Body of pancreas (tissue), 4 donors: ENCODE measurements around the gene OR7G2. TPM values are rescaled to one million over a fixed set of nuclear protein-coding genes. Genes with fewer than 3 reads are reported as not detected.

Experiments used
- ATAC-seq: fragments of 150-250 bp; one replicate; pipeline ENCODE4 v1.9.1; 2016
- DNase-seq, 4 donors: peaks; one replicate each; pipeline ENCODE4 v3.0.0-alpha.2; 2019
- H3K27ac ChIP-seq, 4 donors: fragments of 200-600 bp; sonication (generic); 1 replicate in 3 of 4; 2 replicates in 1 of 4; pipeline versions ENCODE4 v1.5.1 to v1.6.1; 2016 to 2019; ENCODE audit warnings: mild to moderate bottlenecking in 1 of 4, mixed read lengths in 1 of 4, moderate library complexity in 1 of 4
- H3K27me3 ChIP-seq, 2 donors: fragments of 200-600 bp; sonication (generic); one replicate each; pipeline ENCODE4 v1.6.0; 2016; ENCODE audit warnings: mild to moderate bottlenecking in 1 of 2
- H3K36me3 ChIP-seq, 2 donors: fragments of 200-600 bp; sonication (generic); replicated peaks in 1 of 2; 2 replicates each; pipeline ENCODE4 v1.5.1; 2016; ENCODE audit warnings: low read depth in 2 of 2; ENCODE audit not compliant: insufficient read depth in 1 of 2
- H3K4me1 ChIP-seq: fragments of 200-600 bp; sonication (generic); one replicate; pipeline ENCODE4 v1.6.0; 2016
- H3K4me3 ChIP-seq, 2 donors: fragments of 200-600 bp; sonication (generic); 1 replicate in 1 of 2; 2 replicates in 1 of 2; pipeline ENCODE4 v1.5.1; 2016 to 2019
- H3K9me3 ChIP-seq, 3 donors: fragments of 200-600 bp; sonication (generic); 1 replicate in 2 of 3; 2 replicates in 1 of 3; pipeline ENCODE4 v1.5.1; 2016
- POLR2A ChIP-seq, 3 donors: fragments of 450-650 bp; IDR thresholded peaks; one replicate each; pipeline ENCODE4 v1.6.1; 2016; ENCODE audit warnings: antibody characterized with exemption in 3 of 3, mild to moderate bottlenecking in 2 of 3
- WGBS, 2 donors: methylation state at CpG; one replicate each; pipeline ENCODE4 v1.1.5; 2017; 5-methylcytosine and 5-hydroxymethylcytosine counted together
- intact Hi-C: fragments of 100-400 bp; cut with DNase I; formaldehyde crosslinking; loops from one replicate; pipeline ENCODE4 v1.15.1; 2023
- total RNA-seq, 2 donors: library from RNA; depleted of rRNA; stranded (reverse); fragments of >200 nt; gene quantifications; one replicate each; pipeline ENCODE4 v1.1.0, GENCODE V29; 2016
- TF ChIP-seq, protein P1 (sequence below), 7 experiments: fragments of 450-650 bp in 4 of 7; fragments of 200-600 bp in 3 of 7; sonication (generic) in 3 of 7; IDR thresholded peaks; one replicate each; pipeline ENCODE4 v1.5.1; 2016 to 2019; ENCODE audit warnings: antibody characterized with exemption in 7 of 7

The OR7G2 gene
- total RNA-seq, 2 donors from 2014 or later, result not detected

DNA sequence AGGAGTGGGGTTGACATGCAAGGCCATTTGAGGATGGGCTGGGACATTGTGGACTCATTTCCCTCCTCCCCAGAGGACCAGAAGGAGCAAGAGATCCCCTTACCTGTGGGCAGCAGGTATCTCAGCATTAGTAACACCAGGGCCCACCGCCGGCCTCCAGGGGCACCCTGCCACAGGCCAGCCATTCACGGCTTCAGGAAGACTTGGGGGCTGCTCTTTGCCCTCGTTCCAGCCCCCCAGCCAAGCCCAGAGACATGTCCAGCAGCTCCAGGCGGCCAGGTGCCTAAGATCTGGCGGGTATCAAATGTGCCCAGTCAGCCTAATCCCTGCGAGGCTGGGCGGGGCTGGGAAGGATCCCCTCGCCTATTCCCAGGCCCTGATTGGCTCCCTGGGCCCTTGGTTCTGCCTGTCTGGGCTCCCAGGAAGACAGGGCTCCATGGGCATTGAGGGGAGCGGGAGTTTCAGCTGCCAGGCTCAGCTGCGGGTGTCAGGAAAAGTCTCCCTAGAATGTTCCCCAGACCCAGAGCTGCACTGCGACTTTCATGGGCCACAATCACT is 41.7 kb downstream of the OR7G2 start:
- H3K36me3 ChIP-seq, result no peaks in the 10 kb centered on the region

GRCh38 chr19:9061879-9062278 is 45.4 kb downstream of the OR7G2 start:
- Histone ChIP-seq H3K27me3 (no peaks in the 10 kb centered on the region), H3K4me1 (peaks cover 4% of the 10 kb centered on the region), H3K27ac (no peak overlapping the region), H3K9me3 (no peaks in the 10 kb centered on the region), H3K4me3 (no peak overlapping the region), H3K36me3 (no peaks in the 10 kb centered on the region)
- intact Hi-C loops, result no loop called here
- ATAC-seq (no peak), DNase-seq (no peak)
- TF ChIP-seq, protein P1, sequence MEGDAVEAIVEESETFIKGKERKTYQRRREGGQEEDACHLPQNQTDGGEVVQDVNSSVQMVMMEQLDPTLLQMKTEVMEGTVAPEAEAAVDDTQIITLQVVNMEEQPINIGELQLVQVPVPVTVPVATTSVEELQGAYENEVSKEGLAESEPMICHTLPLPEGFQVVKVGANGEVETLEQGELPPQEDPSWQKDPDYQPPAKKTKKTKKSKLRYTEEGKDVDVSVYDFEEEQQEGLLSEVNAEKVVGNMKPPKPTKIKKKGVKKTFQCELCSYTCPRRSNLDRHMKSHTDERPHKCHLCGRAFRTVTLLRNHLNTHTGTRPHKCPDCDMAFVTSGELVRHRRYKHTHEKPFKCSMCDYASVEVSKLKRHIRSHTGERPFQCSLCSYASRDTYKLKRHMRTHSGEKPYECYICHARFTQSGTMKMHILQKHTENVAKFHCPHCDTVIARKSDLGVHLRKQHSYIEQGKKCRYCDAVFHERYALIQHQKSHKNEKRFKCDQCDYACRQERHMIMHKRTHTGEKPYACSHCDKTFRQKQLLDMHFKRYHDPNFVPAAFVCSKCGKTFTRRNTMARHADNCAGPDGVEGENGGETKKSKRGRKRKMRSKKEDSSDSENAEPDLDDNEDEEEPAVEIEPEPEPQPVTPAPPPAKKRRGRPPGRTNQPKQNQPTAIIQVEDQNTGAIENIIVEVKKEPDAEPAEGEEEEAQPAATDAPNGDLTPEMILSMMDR (IDR thresholded peaks at IDR 0.05), result no peak
- TF ChIP-seq POLR2A (IDR thresholded peaks at IDR 0.05), result no peak
- 82 to 88% methylated on average over 7 to 8 of the region's 8 CpGs for WGBS, 2 donors

More for the DNA sequence above, 41.7 kb downstream of the OR7G2 start:
- Histone ChIP-seq H3K4me3 (no peak overlapping the region), H3K27ac (no peak overlapping the region), H3K9me3 (no peaks in the 10 kb centered on the region), H3K27me3 (no peaks in the 10 kb centered on the region), H3K4me1 (no peaks in the 10 kb centered on the region)
- intact Hi-C loops, result no loop called here
- no peak for TF ChIP-seq POLR2A (IDR thresholded peaks at IDR 0.05)
- TF ChIP-seq, protein P1 (IDR thresholded peaks at IDR 0.05), result no peak
- no peak for ATAC-seq
- WGBS, 2 donors, result 54 to 66% methylated on average over 5 to 12 of the region's 12 CpGs
- no peak for DNase-seq

GRCh38 chr19:9060564-9061340 is 46.5 kb downstream of the OR7G2 start:
- no peak for ATAC-seq
- 62 to 67% methylated on average over 12 to 17 of the region's 17 CpGs for WGBS, 2 donors
- Histone ChIP-seq H3K36me3 (no peaks in the 10 kb centered on the region), H3K4me1 (peaks cover 4% of the 10 kb centered on the region), H3K27me3 (no peaks in the 10 kb centered on the region), H3K9me3 (no peaks in the 10 kb centered on the region), H3K4me3 (no peak overlapping the region), H3K27ac (peak overlapping the region in 2 of 4 donors; percentile 44 to 77)
- intact Hi-C loops, result no loop called here
- TF ChIP-seq, protein P1 (IDR thresholded peaks at IDR 0.05), result no peak
- no peak for TF ChIP-seq POLR2A (IDR thresholded peaks at IDR 0.05)
- DNase-seq, result no peak

- peak in 3 of 4 donors; percentile 13 to 51 (median 23) for DNase-seq
- Histone ChIP-seq H3K27me3 (no peaks in the 10 kb centered on the region), H3K4me3 (no peak overlapping the region), H3K4me1 (peaks cover 14% of the 10 kb centered on the region), H3K9me3 (no peaks in the 10 kb centered on the region), H3K36me3 (no peaks in the 10 kb centered on the region), H3K27ac (peak overlapping the region; percentile 32 to 80 (median 76))
- WGBS, 2 donors, result 17 to 20% methylated on average over 11 to 12 of the region's 12 CpGs
- intact Hi-C loops, result no loop called here
- TF ChIP-seq, protein P1 (IDR thresholded peaks at IDR 0.05), result no peak
- no peak for TF ChIP-seq POLR2A (IDR thresholded peaks at IDR 0.05)
- ATAC-seq, result peak; percentile 70
Measured at GRCh38 chr19:9058905-9059667, 48.2 kb downstream of the OR7G2 start.
